CD1c-positive myeloid dendritic cell (primary cell): ENCODE measurements around the gene CHEK1.
"Not testable (repeated sequence)": the region's sequence is repeated elsewhere in the genome, so short reads cannot be mapped to it uniquely, and the experiment has no call there.

Experiments used
- DNase-seq: peaks from one replicate; pipeline ENCODE4 v3.0.0-alpha.2; 2016; ENCODE audit errors: extremely low spot score

The CHEK1 gene

GRCh38 chr11:125701018-125701610 lies 76.2 kb downstream of the CHEK1 start:
- DNase-seq: no peak

- no peak for DNase-seq
These were observed 77.1 kb downstream of the CHEK1 start for GRCh38 chr11:125701858-125702621.

GRCh38 chr11:125704686-125705085 lies 79.7 kb downstream of the CHEK1 start:
- DNase-seq: not testable (repeated sequence)

- DNase-seq: no peak
These were observed 95.8 kb downstream of the CHEK1 start for GRCh38 chr11:125720781-125721180.

- DNase-seq: no peak
These were observed 99.2 kb downstream of the CHEK1 start for GRCh38 chr11:125724125-125724524.
